H9 (cell line): ENCODE results near the gene DDX49. TPM values are rescaled to one million over a fixed set of nuclear protein-coding genes. Genes with fewer than 3 reads are reported as not detected.

Experiments used
- DNase-seq: peaks from one replicate; pipeline ENCODE4 v3.0.0-alpha.2; 2017
- H2AFZ ChIP-seq: one replicate; pipeline ENCODE4 v1.6.1; 2013; ENCODE audit warnings: mild to moderate bottlenecking, low read length, control low read depth, moderate library complexity
- H2AK5ac ChIP-seq: 2 replicates; pipeline ENCODE4 v1.6.1; 2013; ENCODE audit warnings: low read length, control low read depth, mixed read lengths; ENCODE audit not compliant: insufficient read length
- H2BK120ac ChIP-seq: one replicate; pipeline ENCODE4 v1.6.1; 2013; ENCODE audit warnings: low read depth, mild to moderate bottlenecking, low read length, control low read depth, inconsistent platforms; ENCODE audit not compliant: poor library complexity, severe bottlenecking
- H2BK12ac ChIP-seq: 2 replicates; pipeline ENCODE4 v1.6.1; 2013; ENCODE audit warnings: low read length, control low read depth, mixed read lengths, low read depth; ENCODE audit not compliant: insufficient read length
- H2BK15ac ChIP-seq: 2 replicates; pipeline ENCODE4 v1.6.1; 2013; ENCODE audit warnings: low read depth, low read length, control low read depth
- H2BK20ac ChIP-seq: one replicate; pipeline ENCODE4 v1.6.1; 2013; ENCODE audit warnings: low read depth, mild to moderate bottlenecking, low read length, control low read depth, inconsistent platforms; ENCODE audit not compliant: poor library complexity, severe bottlenecking
- H2BK5ac ChIP-seq: 2 replicates; pipeline ENCODE4 v1.6.1; 2013; ENCODE audit warnings: low read length, control low read depth, mixed read lengths; ENCODE audit not compliant: insufficient read length
- H3K14ac ChIP-seq: 2 replicates; pipeline ENCODE4 v1.6.1; 2013; ENCODE audit warnings: low read length, control low read depth; ENCODE audit not compliant: insufficient read depth
- H3K18ac ChIP-seq: 2 replicates; pipeline ENCODE4 v1.6.1; 2013; ENCODE audit warnings: low read depth, mild to moderate bottlenecking, mixed read lengths, low read length, control low read depth; ENCODE audit not compliant: insufficient read length
- H3K23ac ChIP-seq: 2 replicates; pipeline ENCODE4 v1.6.1; 2013; ENCODE audit warnings: low read length, control low read depth, mixed read lengths, low read depth; ENCODE audit not compliant: insufficient read length
- H3K23me2 ChIP-seq: 2 replicates; pipeline ENCODE4 v1.6.1; 2013; ENCODE audit warnings: low read depth, mild to moderate bottlenecking, mixed read lengths, low read length, control low read depth; ENCODE audit not compliant: insufficient read length, poor library complexity, severe bottlenecking
- H3K27ac ChIP-seq: 2 replicates; pipeline ENCODE4 v1.5.1; 2013; ENCODE audit warnings: low read length, control low read depth, mixed read lengths, low read depth; ENCODE audit not compliant: insufficient read length
- H3K27me3 ChIP-seq: 2 replicates; pipeline ENCODE4 v1.6.1; 2013; ENCODE audit warnings: low read length, control low read depth, inconsistent platforms; ENCODE audit not compliant: insufficient read depth
- H3K4ac ChIP-seq: 2 replicates; pipeline ENCODE4 v1.6.1; 2013; ENCODE audit warnings: low read depth, mild to moderate bottlenecking, control low read depth, inconsistent platforms, low read length, moderate library complexity
- H3K4me1 ChIP-seq: 2 replicates; pipeline ENCODE4 v1.6.1; 2013; ENCODE audit warnings: low read length, control low read depth, inconsistent platforms; ENCODE audit not compliant: insufficient read depth
- H3K4me2 ChIP-seq: 2 replicates; pipeline ENCODE4 v1.6.1; 2013; ENCODE audit warnings: low read length, control low read depth, mixed read lengths; ENCODE audit not compliant: insufficient read length, insufficient read depth
- H3K56ac ChIP-seq: 2 replicates; pipeline ENCODE4 v1.6.1; 2013; ENCODE audit warnings: low read depth, mild to moderate bottlenecking, mixed read lengths, low read length, control low read depth; ENCODE audit not compliant: insufficient read length
- H3K79me1 ChIP-seq: 2 replicates; pipeline ENCODE4 v1.6.1; 2013; ENCODE audit warnings: low read depth, mild to moderate bottlenecking, moderate library complexity, low read length, control low read depth, inconsistent platforms; ENCODE audit not compliant: insufficient read depth, poor library complexity, severe bottlenecking
- H3K79me2 ChIP-seq: 2 replicates; pipeline ENCODE4 v1.6.1; 2013; ENCODE audit warnings: low read length, control low read depth, inconsistent platforms; ENCODE audit not compliant: insufficient read depth
- H3K9ac ChIP-seq: 2 replicates; pipeline ENCODE4 v1.6.1; 2013; ENCODE audit warnings: low read length, control low read depth, mixed read lengths; ENCODE audit not compliant: insufficient read length; ENCODE audit errors: extremely low read depth
- H3K9me3 ChIP-seq: one replicate; pipeline ENCODE4 v1.6.1; 2013; ENCODE audit warnings: low read depth, low read length, inconsistent platforms; ENCODE audit not compliant: control insufficient read depth
- H3T11ph ChIP-seq: one replicate; pipeline ENCODE4 v1.6.1; 2013; ENCODE audit warnings: mild to moderate bottlenecking, low read length, control low read depth, inconsistent platforms
- H4K20me1 ChIP-seq: one replicate; pipeline ENCODE4 v1.6.1; 2013; ENCODE audit not compliant: control insufficient read depth, insufficient read length, insufficient read depth
- H4K5ac ChIP-seq: 2 replicates; pipeline ENCODE4 v1.6.1; 2013; ENCODE audit warnings: low read depth, mild to moderate bottlenecking, mixed read lengths, low read length, control low read depth; ENCODE audit not compliant: insufficient read length
- H4K8ac ChIP-seq: replicated peaks from 2 replicates; pipeline ENCODE4 v1.6.1; 2013; ENCODE audit warnings: low read length, control low read depth, mixed read lengths, low read depth; ENCODE audit not compliant: insufficient read length
- H4K91ac ChIP-seq: 2 replicates; pipeline ENCODE4 v1.6.1; 2013; ENCODE audit warnings: low read depth, mild to moderate bottlenecking, moderate library complexity, mixed read lengths, low read length, control low read depth; ENCODE audit not compliant: insufficient read length
- H3K27ac Mint-ChIP-seq, 3 experiments: 2 replicates in 2 of 3; 3 replicates in 1 of 3; pipeline ENCODE4 v1.8.0; 2020 to 2021; ENCODE audit warnings: mixed read lengths in 3 of 3, mild to moderate bottlenecking in 1 of 3, moderate library complexity in 1 of 3
- H3K27me3 Mint-ChIP-seq: 2 replicates; pipeline ENCODE4 v1.8.0; 2021; ENCODE audit warnings: low read depth, mild to moderate bottlenecking, moderate library complexity, mixed read lengths
- H3K36me3 Mint-ChIP-seq, 3 experiments: 2 replicates in 2 of 3; 3 replicates in 1 of 3; pipeline ENCODE4 v1.8.0; 2020 to 2021; ENCODE audit warnings: low read depth in 3 of 3, mixed read lengths in 3 of 3; ENCODE audit not compliant: insufficient read depth in 1 of 3
- H3K4me1 Mint-ChIP-seq, 2 experiments: 2 replicates each; pipeline ENCODE4 v1.8.0; 2020; ENCODE audit warnings: mixed read lengths in 2 of 2
- H3K4me3 Mint-ChIP-seq, 2 experiments: 2 replicates in 1 of 2; 3 replicates in 1 of 2; pipeline ENCODE4 v1.8.0; 2020 to 2021; ENCODE audit warnings: mild to moderate bottlenecking in 2 of 2, mixed read lengths in 2 of 2, moderate library complexity in 1 of 2
- H3K9me3 Mint-ChIP-seq, 2 experiments: 2 replicates in 1 of 2; 3 replicates in 1 of 2; pipeline ENCODE4 v1.8.0; 2020; ENCODE audit warnings: mild to moderate bottlenecking in 2 of 2, mixed read lengths in 2 of 2, moderate library complexity in 1 of 2
- CTCF ChIP-seq: fragments of 200-600 bp; sonication (generic); conservative IDR thresholded peaks from 3 replicates; pipeline ENCODE4 v1.8.0; 2021; ENCODE audit warnings: antibody characterized with exemption, mild to moderate bottlenecking
- WGBS: extraction: QIAGEN DNeasy Blood & Tissue Kit; methylation state at CpG from one replicate; pipeline ENCODE4 v1.1.7; 2013; ENCODE audit warnings: missing lambda C conversion rate, low lambda C conversion rate, mixed read lengths; ENCODE audit not compliant: insufficient read length; ENCODE audit errors: extremely low coverage; 5-methylcytosine and 5-hydroxymethylcytosine counted together
- total RNA-seq: library from RNA; stranded (reverse); gene quantifications from 2 replicates; pipeline ENCODE4 v1.2.1, GENCODE V29; 2021

Gene DDX49
- total RNA-seq, 1 experiment from 2014 or later = 52.3 TPM

GRCh38 chr19:18898081-18898606 lies 21.4 kb upstream of the DDX49 start:
- Mint-ChIP-seq H3K36me3 (peaks cover 1 to 9% (median 5%) of the 10 kb centered on the region in 3 experiments; a peak in 5 of 7 replicates), H3K27me3 (peaks cover 17% of the 10 kb centered on the region), H3K4me3 (no peak overlapping the region), H3K4me1 (peaks cover 0 to 10% of the 10 kb centered on the region in 2 experiments; a peak in 1 of 4 replicates), H3K9me3 (no peaks in the 10 kb centered on the region; a peak in 1 of 5 replicates), H3K27ac (no peak overlapping the region)
- H3K4ac ChIP-seq = no peak overlapping the region
- H3K4me2 ChIP-seq = no peak overlapping the region
- H2BK15ac ChIP-seq = no peak overlapping the region
- no peak for TF ChIP-seq CTCF
- no peak overlapping the region for H2AK5ac ChIP-seq
- no peak overlapping the region for H2BK5ac ChIP-seq
- no peak overlapping the region for H3K56ac ChIP-seq
- no peaks in the 10 kb centered on the region; the same call in 1 of the 2 replicates for H3K27me3 ChIP-seq
- no peak overlapping the region for H2BK20ac ChIP-seq
- H3K18ac ChIP-seq = no peak overlapping the region
- no peak overlapping the region for H3K23ac ChIP-seq
- no peak overlapping the region for H4K8ac ChIP-seq
- DNase-seq = no peak
- no peak overlapping the region for H2AFZ ChIP-seq
- H4K20me1 ChIP-seq = no peaks in the 10 kb centered on the region
- WGBS = no CpG with 5 or more reads among the region's 18 CpGs
- no peaks in the 10 kb centered on the region for H3K79me1 ChIP-seq
- no peak overlapping the region for H2BK12ac ChIP-seq
- H3K9ac ChIP-seq = no peak overlapping the region
- H3K79me2 ChIP-seq = no peaks in the 10 kb centered on the region
- no peak overlapping the region for H4K5ac ChIP-seq
- H3K27ac ChIP-seq = no peak overlapping the region
- H4K91ac ChIP-seq = no peak overlapping the region
- H3T11ph ChIP-seq = no peak overlapping the region
- H2BK120ac ChIP-seq = no peak overlapping the region
- H3K4me1 ChIP-seq = no peaks in the 10 kb centered on the region
- H3K23me2 ChIP-seq = peaks cover 7% of the 10 kb centered on the region
- no peak overlapping the region for H3K14ac ChIP-seq
- no peaks in the 10 kb centered on the region for H3K9me3 ChIP-seq
